Measurements from ENCODE around the gene ZNF532.

DNA sequence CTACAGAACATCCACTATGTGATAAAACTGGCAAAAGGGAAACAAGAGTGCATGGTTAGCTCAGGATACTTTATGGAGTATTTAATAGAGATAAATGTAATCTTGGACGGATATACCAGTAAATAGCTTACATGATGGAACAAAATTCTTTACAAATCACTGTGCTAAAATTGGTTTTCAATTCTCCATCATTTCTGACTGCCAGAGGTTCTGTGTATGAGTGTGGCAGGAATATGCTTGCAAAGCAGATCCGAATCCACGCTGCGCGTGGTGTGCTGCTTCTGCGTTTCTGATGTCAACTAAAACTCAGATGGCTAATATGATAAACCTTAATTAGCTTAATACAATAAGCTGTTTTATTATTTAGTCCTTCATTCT lies 2.1 kb downstream of the ZNF532 start:
- TF ChIP-seq, protein P1, sequence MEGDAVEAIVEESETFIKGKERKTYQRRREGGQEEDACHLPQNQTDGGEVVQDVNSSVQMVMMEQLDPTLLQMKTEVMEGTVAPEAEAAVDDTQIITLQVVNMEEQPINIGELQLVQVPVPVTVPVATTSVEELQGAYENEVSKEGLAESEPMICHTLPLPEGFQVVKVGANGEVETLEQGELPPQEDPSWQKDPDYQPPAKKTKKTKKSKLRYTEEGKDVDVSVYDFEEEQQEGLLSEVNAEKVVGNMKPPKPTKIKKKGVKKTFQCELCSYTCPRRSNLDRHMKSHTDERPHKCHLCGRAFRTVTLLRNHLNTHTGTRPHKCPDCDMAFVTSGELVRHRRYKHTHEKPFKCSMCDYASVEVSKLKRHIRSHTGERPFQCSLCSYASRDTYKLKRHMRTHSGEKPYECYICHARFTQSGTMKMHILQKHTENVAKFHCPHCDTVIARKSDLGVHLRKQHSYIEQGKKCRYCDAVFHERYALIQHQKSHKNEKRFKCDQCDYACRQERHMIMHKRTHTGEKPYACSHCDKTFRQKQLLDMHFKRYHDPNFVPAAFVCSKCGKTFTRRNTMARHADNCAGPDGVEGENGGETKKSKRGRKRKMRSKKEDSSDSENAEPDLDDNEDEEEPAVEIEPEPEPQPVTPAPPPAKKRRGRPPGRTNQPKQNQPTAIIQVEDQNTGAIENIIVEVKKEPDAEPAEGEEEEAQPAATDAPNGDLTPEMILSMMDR (IDR thresholded peaks at IDR 0.05): no peak
- TF ChIP-seq EZH2 (IDR thresholded peaks at IDR 0.05): no peak
